ENCODE measurements around the gene GTF3A. TPM values are rescaled to one million over a fixed set of nuclear protein-coding genes. Genes with fewer than 3 reads are reported as not detected.

GTF3A gene
- total RNA-seq, 1 donor = 111 TPM

DNA sequence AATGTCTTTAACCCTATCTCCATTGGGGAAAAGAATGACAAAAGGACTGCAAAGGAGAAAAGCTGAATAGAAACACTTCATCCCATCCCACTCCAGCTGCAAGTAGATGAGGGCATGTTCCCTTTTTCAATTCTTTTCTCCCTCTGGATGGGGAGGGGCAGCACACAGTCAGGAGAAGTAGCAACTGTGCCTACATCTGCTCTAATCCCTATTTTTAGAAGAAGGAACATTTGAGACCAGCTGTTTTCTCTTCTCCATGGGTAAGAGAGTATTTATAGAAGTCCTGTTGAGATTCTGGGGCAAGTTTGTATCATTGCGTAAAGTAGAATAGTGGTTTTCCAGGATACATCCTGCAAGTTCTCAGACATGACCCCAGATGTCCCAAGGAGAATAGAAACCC, 9.3 kb upstream of the GTF3A start:
- no peak for DNase-seq (ENCODE audit: low read depth)
- no peak overlapping the region for H3K4me3 ChIP-seq (ENCODE audit: low read depth, low read length)
- TF ChIP-seq, protein P1, sequence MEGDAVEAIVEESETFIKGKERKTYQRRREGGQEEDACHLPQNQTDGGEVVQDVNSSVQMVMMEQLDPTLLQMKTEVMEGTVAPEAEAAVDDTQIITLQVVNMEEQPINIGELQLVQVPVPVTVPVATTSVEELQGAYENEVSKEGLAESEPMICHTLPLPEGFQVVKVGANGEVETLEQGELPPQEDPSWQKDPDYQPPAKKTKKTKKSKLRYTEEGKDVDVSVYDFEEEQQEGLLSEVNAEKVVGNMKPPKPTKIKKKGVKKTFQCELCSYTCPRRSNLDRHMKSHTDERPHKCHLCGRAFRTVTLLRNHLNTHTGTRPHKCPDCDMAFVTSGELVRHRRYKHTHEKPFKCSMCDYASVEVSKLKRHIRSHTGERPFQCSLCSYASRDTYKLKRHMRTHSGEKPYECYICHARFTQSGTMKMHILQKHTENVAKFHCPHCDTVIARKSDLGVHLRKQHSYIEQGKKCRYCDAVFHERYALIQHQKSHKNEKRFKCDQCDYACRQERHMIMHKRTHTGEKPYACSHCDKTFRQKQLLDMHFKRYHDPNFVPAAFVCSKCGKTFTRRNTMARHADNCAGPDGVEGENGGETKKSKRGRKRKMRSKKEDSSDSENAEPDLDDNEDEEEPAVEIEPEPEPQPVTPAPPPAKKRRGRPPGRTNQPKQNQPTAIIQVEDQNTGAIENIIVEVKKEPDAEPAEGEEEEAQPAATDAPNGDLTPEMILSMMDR (IDR thresholded peaks at IDR 0.05; ENCODE audit: insufficient read depth, low read depth, low read length) = no peak

DNA sequence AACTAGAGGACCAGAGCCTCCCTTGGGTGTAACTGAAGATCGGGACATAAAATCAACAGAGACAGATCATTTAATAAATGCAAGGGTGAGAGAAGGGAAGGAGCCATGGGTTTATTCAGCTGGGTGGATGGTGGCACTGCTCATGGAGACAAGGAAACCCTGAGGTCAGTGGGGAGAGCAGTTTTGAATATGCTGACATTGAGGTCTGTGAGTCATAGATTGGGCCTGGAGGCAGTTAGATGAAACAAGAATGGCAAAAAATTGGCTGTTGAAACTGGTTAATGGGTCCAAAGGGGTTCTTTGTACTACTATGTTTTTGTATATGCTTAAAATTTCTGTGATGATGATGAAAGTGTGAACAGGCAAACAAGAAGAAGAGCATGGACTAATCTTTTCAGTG, 5.1 kb upstream of the GTF3A start:
- TF ChIP-seq, protein P1 (IDR thresholded peaks at IDR 0.05; ENCODE audit: insufficient read depth, low read depth, low read length) = no peak
- no peak for DNase-seq (ENCODE audit: low read depth)
- no peak overlapping the region for H3K4me3 ChIP-seq (ENCODE audit: low read depth, low read length)

DNA sequence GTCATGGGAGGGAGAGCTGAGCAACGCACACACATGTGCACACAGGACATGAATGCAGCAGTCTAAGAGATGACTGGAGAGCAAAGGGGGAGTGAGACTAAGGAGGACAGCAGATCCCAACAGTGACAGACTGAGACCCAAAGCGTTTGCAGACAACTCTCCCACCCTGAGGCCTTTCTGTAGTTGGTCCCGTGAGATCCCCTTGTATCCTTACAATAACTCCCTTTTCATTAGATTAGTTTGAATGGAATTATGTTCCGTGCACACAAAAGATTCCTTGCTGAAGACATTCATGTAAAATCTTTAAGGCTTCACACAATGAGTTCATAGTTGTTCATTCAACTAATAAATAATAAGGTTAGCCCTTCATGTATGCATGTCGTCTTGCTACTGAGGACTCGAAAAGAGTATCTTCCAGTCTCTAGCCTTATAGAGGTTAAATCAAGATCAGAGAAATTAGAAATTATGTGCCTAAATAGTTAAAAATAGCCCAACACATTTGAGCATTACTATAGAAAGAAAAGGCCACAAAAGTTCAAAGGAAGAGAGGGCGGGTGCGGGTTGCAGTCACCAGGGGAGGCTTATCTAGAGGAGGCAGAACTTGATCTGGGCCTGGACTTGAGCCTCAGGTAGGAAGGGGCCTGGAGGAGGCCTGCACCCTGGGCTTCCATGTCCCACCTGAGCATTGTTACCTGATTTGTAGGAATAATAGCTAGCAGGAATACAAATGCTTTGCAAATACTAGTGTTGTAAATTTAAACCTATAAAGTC, 3.1 kb upstream of the GTF3A start:
- TF ChIP-seq, protein P1 (IDR thresholded peaks at IDR 0.05; ENCODE audit: insufficient read depth, low read depth, low read length) = no peak

DNA sequence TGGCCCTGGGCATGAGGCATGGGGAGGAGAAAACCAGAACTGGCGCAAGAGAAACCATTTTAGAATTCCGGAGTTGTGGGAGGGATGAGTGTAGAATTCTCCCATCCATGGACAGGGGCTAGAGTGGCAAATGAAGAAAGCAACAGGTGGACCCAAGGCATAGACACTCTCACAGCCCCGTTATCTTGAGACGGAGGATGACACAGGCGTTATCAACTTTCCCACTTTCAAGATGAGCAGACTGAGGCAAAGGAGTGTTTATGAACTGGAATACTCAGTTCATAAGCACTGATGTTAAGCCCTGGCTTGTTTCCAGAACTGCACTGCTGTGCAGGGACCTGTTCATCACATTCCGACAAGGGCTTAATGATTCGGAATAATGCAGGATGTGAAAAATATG, 1.1 kb upstream of the GTF3A start:
- DNase-seq (ENCODE audit: low read depth) = no peak
- TF ChIP-seq, protein P1 (IDR thresholded peaks at IDR 0.05; ENCODE audit: insufficient read depth, low read depth, low read length) = no peak
- H3K4me3 ChIP-seq (ENCODE audit: low read depth, low read length) = no peak overlapping the region

More for the DNA sequence above, 3.1 kb upstream of the GTF3A start:
- DNase-seq (ENCODE audit: low read depth) = no peak
- H3K4me3 ChIP-seq (ENCODE audit: low read depth, low read length) = no peak overlapping the region

DNA sequence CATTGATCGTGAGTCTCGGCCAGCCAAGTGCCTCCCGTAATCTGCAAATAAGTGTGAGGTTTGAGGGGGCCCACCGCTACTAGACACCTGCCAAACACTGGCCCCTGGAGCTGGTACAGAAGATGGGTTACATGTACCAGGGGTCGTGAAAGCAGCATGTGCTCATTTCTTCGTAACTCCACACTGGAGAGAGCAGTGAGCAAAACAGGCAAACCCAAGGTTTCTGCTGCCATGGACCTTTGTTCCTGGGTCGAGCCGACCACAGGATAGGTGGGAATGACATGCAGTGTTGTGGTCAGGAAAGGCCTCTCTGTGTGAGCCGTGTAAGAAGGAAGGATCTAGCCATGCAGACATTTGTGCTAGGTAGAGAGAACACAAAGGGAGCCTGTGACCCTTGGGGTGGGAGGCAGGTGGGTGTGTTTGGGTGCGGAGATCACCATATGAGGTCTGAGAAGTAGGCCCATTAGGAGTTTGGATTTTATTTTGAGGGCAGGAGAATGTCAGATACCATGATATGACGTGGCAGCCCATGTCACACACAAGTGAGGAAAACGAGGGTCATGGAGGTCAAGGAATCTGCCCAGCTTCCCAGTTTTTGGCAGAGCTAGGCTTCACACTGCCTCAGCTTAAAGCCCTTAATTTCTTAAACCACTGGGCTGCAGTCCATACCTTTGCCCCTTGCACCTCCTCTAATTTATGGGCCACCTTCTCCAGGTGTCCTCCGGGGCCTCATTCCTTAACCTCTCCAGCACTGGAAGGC, 919 bp downstream of the GTF3A start:
- DNase-seq (ENCODE audit: low read depth) = peak; percentile 6
- peak overlapping the region; percentile 75 for H3K4me3 ChIP-seq (ENCODE audit: low read depth, low read length)
- TF ChIP-seq, protein P1 (IDR thresholded peaks at IDR 0.05; ENCODE audit: insufficient read depth, low read depth, low read length) = no peak

DNA sequence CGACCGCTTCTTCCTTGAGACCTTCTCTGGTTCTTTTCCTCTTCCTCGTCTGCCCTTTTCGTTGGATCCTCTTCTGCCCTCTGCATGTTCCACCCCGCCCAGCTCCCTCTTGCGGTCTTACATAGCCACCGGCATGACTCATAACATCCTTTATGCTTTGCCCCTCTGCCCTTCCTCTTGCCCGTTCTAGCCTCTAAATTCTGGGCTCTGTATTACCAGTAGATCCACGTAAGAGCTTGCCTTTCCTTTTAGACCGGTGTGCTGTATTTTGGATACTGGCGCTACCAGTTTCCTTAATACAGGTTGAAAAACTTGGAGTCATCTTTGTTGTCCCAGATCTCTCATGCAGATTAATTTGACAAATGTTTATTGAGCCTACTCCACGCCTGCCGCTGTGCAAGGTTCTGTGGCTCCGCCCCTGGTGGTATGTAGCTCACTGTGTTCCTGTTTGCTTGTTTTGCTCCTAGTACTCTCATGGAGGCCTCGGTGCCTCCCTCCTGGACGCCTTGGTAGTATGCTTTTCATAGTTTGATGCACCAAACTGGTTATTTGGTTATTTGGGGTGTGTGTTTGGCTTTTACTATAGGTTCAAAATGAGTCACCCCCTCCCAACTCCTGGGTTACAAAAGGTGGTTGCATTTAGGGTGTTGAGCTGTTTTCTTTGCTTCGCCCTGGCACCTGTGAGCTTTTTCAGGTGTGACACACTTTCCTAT, 1.7 kb downstream of the GTF3A start:
- peak overlapping the region; percentile 75 for H3K4me3 ChIP-seq (ENCODE audit: low read depth, low read length)
- TF ChIP-seq, protein P1 (IDR thresholded peaks at IDR 0.05; ENCODE audit: insufficient read depth, low read depth, low read length) = peak; percentile 48
- peak; percentile 89 for DNase-seq (ENCODE audit: low read depth)
